Measurements from ENCODE around the gene HNF4A. TPM values are rescaled to one million over a fixed set of nuclear protein-coding genes. Genes with fewer than 3 reads are reported as not detected.

HNF4A gene
- total and polyA plus RNA-seq, 2 donors (not counting 1 experiment from before 2014, with no cell fraction given), result not detected

GRCh38 chr20:44389871-44390270 is 34.4 kb downstream of the HNF4A start:
- no peak overlapping the region for H2AFZ ChIP-seq (ENCODE audit: insufficient read depth, low read depth, low read length, poor library complexity, severe bottlenecking)
- H3K9me3 ChIP-seq (ENCODE audit: control extremely low read depth in 1 of 3, control insufficient read depth in 2 of 3, insufficient read depth in 1 of 3, low read length in 2 of 3), result no peaks in the 10 kb centered on the region
- peaks cover 0 to 15% (median 5%) of the 10 kb centered on the region in 4 experiments for H3K27me3 ChIP-seq (replicated peaks in 1 of 4; ENCODE audit: control extremely low read depth in 1 of 4, control insufficient read depth in 3 of 4, insufficient read depth in 4 of 4, low read length in 3 of 4)
- no peak for TF ChIP-seq CTCF (IDR thresholded peaks at IDR 0.05)
- TF ChIP-seq EZH2 (IDR thresholded peaks at IDR 0.05; ENCODE audit: borderline replicate concordance, insufficient read depth, low read depth, low read length, poor library complexity, severe bottlenecking), result no peak
- ChIA-PET POLR2A (no interaction called here), CTCF (interaction anchor here (0.5 to 1.2 kb wide), 3 partner anchors 93 to 477 kb away, joined by 3 to 4 read pairs (median 3); no protein-coding TSS in a partner anchor)
- Mint-ChIP-seq H3K27me3 (peaks cover 28% of the 10 kb centered on the region), H3K27ac (no peak overlapping the region), H3K9me3 (ENCODE audit: insufficient read depth) (no peaks in the 10 kb centered on the region), H3K4me3 (no peak overlapping the region), H3K4me1 (peaks cover 5% of the 10 kb centered on the region)
- no peaks in the 10 kb centered on the region for H4K20me1 ChIP-seq (ENCODE audit: control insufficient read depth, insufficient read depth, low read length, poor library complexity, severe bottlenecking)
- no peak overlapping the region for H3K4me3 ChIP-seq (ENCODE audit: control extremely low read depth in 1 of 5, extremely low read depth in 1 of 5, insufficient read depth in 1 of 5, low read depth in 2 of 5, low read length in 4 of 5)
- no peaks in the 10 kb centered on the region for H3K36me3 ChIP-seq (replicated peaks in 1 of 2; ENCODE audit: control extremely low read depth in 1 of 2, control insufficient read depth in 1 of 2, extremely low read depth in 1 of 2, insufficient read depth in 2 of 2, low read length in 1 of 2)
- H3K9ac ChIP-seq (ENCODE audit: low read length), result no peak overlapping the region
- ATAC-seq (ENCODE audit: low read depth) (no peak), DNase-seq (no peak)
- peaks cover 3 to 9% of the 10 kb centered on the region in 2 donors for H3K4me1 ChIP-seq (ENCODE audit: control insufficient read depth in 2 of 2, insufficient read depth in 2 of 2, low read length in 2 of 2)
- WGBS (ENCODE audit: insufficient coverage), result 71% methylated on average over 6 of the region's 6 CpGs
- no peaks in the 10 kb centered on the region for H3K79me2 ChIP-seq (ENCODE audit: control insufficient read depth, insufficient read depth, low read length)
- intact Hi-C loops (cut with micrococcal nuclease), result loop anchor here (2.0 to 10.0 kb wide), 2 partner anchors 185 to 293 kb away; no protein-coding TSS in a partner anchor
- no peak overlapping the region for H3K27ac ChIP-seq (ENCODE audit: low read length in 2 of 2)
- H3K4me2 ChIP-seq (replicated peaks; ENCODE audit: low read depth, low read length, poor library complexity, severe bottlenecking), result no peak overlapping the region

- H3K27me3 Mint-ChIP-seq, result peaks cover 28% of the 10 kb centered on the region
- H4K20me1 ChIP-seq (ENCODE audit: control insufficient read depth, insufficient read depth, low read length, poor library complexity, severe bottlenecking), result no peaks in the 10 kb centered on the region
- no peaks in the 10 kb centered on the region for H3K36me3 ChIP-seq (replicated peaks in 1 of 2; ENCODE audit: control extremely low read depth in 1 of 2, control insufficient read depth in 1 of 2, extremely low read depth in 1 of 2, insufficient read depth in 2 of 2, low read length in 1 of 2)
- no peak overlapping the region for H3K4me3 ChIP-seq (ENCODE audit: control extremely low read depth in 1 of 5, extremely low read depth in 1 of 5, insufficient read depth in 1 of 5, low read depth in 2 of 5, low read length in 4 of 5)
- H3K27me3 ChIP-seq (replicated peaks in 1 of 4; ENCODE audit: control extremely low read depth in 1 of 4, control insufficient read depth in 3 of 4, insufficient read depth in 4 of 4, low read length in 3 of 4), result peaks cover 0 to 15% (median 5%) of the 10 kb centered on the region in 4 experiments
- H3K27ac ChIP-seq (ENCODE audit: low read length in 2 of 2), result no peak overlapping the region
- no peak overlapping the region for H3K4me3 Mint-ChIP-seq
- peaks cover 3 to 9% of the 10 kb centered on the region in 2 donors for H3K4me1 ChIP-seq (ENCODE audit: control insufficient read depth in 2 of 2, insufficient read depth in 2 of 2, low read length in 2 of 2)
- ChIA-PET CTCF (no interaction called here), POLR2A (no interaction called here)
- H2AFZ ChIP-seq (ENCODE audit: insufficient read depth, low read depth, low read length, poor library complexity, severe bottlenecking), result no peak overlapping the region
- no peak overlapping the region for H3K9ac ChIP-seq (ENCODE audit: low read length)
- H3K4me2 ChIP-seq (replicated peaks; ENCODE audit: low read depth, low read length, poor library complexity, severe bottlenecking), result no peak overlapping the region
- ATAC-seq (ENCODE audit: low read depth), result no peak
- WGBS (ENCODE audit: insufficient coverage), result 82% methylated on average over 5 of the region's 5 CpGs
- no peak for TF ChIP-seq CTCF (IDR thresholded peaks at IDR 0.05)
- TF ChIP-seq EZH2 (IDR thresholded peaks at IDR 0.05; ENCODE audit: borderline replicate concordance, insufficient read depth, low read depth, low read length, poor library complexity, severe bottlenecking), result no peak
- H3K4me1 Mint-ChIP-seq, result peaks cover 5% of the 10 kb centered on the region
- no peaks in the 10 kb centered on the region for H3K9me3 Mint-ChIP-seq (ENCODE audit: insufficient read depth)
- H3K79me2 ChIP-seq (ENCODE audit: control insufficient read depth, insufficient read depth, low read length), result no peaks in the 10 kb centered on the region
- intact Hi-C loops (cut with micrococcal nuclease), result no loop called here
- H3K9me3 ChIP-seq (ENCODE audit: control extremely low read depth in 1 of 3, control insufficient read depth in 2 of 3, insufficient read depth in 1 of 3, low read length in 2 of 3), result no peaks in the 10 kb centered on the region
- H3K27ac Mint-ChIP-seq, result no peak overlapping the region
- no peak for DNase-seq
Measured at GRCh38 chr20:44390280-44390679, 34.8 kb downstream of the HNF4A start.

All from B cell (primary cell).